GF-D8 (cell line): ENCODE results near the gene TMEM273.

Source experiments
- DNase-seq: peaks from one replicate; lab custom pipeline; 2025; lab: John Stamatoyannopoulos, UW

The TMEM273 gene

DNA sequence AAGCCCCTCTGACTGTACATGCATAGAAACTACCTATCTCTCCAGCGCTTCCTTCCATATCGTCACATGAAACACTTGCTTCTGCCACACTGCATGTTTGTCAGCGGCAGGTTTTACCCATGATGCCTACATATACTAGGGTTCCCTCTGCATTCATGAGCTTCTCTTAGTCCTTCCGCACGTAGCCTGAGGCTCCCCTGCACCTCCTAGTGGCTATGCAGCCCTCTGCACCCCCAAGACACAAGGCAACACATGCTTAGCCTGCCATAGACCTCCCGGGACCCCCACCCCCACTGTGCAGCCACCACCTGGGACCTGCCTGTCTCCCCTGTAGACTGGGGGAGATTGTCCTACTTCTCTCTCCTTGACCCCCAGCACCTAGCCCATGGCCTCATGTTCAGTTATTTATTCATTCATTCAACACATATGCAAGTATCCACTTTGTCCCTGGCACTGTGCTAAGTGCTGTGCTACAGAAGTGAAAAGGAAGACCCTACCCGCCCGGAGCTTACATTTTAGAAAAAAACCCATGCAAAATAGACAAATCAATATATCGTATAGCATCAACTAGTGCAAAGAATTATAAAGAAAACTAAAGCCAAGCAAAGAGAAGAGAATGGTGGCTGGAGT, 23.5 kb downstream of the TMEM273 start:
- no peak for DNase-seq

DNA sequence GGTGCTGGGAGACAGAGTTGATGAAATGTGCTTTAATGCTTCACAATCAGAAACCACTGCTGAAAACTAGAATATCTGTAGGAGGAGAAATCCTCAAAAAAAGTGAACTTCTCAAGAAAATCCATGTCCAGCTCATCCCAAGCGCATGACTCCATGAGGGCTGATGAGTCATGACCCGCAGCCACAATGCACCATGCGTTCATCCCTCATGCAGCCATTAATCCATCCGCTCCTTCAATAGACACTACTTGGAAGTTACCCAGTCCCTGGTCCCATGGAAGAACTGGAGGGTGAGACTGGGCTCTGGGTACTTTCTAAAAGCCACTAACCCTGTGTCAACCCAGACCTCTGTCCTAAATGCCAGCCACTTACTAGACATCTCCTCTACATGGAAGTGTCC, 24.4 kb downstream of the TMEM273 start:
- DNase-seq: no peak

DNA sequence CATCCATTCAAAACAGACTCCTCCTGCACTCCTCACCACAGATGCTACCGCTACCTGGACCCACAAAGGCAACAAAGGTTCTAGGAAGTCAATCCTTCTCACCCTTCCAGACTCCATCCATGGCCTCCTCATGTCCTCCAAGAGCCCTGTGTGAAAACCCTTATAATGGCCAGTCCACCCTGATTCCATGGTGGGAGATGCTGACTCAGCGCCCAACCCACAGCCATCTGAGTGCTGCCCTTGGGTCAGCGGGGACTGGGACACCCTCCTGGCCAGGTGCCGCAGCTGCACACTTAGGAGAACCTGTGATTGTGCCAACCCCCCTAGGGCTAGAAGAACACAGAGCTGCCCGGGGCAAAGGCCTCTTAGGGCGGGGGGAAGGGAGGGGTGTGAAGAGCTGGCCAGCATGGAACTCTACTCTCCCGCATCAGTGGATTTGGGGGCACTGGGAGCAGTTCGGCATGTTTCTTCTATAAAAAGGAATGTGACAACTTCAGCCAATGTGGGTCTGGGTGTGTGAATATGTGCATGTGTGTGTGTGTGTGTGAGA, 25.4 kb downstream of the TMEM273 start:
- no peak for DNase-seq

DNA sequence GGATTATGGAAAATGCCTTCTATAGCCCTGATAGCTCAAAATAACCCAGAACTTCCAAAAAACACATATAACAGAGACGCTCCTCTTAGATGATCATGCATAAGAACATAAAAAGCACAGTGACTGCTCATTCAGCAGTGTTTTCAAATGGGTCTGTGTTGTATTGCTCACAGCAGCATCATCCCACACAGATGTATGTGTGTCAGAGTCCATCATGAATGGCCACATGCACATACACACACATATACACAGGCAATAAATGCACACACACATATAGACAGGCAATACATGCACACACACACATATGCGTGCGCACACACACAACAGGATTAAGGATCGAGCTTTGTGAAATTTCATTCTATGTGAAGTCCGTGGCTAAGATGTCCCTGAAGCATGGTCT, 26.1 kb downstream of the TMEM273 start:
- no peak for DNase-seq

DNA sequence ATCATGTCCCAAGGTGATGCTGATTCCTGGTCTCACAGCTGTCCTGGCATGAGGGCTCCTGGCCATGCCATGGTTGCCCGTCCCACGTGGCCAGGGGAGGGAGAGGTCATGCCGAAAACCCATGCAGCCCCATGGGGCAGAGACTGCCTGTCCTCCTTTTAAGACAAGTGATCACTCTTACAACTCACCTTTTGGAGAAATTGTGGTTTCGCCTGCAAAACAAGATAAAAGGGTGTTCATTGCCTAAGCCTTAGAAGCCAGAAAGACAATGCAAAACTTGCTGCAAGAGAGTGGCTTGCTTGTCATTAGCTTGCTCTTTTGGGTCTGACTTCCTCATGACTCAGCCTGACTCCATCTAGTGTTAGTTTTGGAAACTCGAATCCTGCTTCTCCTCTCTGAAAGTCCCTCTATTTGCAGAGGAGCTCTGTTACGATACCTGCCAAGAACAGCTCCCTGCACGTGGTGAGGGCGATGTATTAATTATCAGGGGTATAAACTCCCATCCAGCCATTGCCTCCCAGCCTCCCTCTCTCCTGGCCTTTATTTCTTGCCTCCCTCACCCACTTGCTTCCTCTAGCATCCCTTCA, 26.7 kb downstream of the TMEM273 start:
- DNase-seq: no peak

DNA sequence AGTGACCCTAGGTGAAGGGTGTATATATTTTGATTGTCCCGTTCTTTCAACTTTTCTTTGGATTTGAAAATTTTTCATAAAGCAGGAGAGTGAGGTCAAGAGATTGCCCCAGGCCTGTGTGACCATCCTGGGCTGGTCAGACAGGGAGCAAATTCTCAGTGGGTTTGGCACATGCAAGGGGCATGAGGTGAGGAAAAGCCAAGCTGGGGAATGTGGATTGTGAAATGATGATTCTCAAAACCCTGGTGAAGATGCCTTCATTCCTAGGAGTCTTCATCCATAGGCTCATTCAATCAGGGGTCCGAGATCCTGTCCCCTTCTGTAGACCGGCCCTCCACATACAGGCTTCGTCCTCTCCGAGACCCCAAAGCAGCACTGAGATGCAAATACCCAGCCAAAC, 27.4 kb downstream of the TMEM273 start:
- no peak for DNase-seq

DNA sequence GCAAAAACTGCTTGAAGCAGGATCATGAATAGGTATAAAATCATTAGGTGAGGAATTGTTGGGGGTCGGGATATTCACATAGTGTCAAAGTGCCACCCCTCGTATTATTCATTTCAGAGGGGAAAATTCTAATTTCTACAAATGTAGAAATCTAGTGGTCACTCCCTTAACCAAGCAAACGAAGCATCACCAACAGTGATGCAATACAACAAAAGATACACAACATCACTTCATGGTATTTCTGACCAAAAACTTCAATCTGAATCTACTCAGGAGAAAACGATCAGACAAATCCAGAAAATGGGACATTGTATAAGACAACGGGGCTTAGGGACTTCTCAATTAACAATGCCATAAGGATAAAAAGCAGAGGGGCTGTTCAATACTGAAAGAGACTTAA, 28.1 kb downstream of the TMEM273 start:
- DNase-seq: no peak

DNA sequence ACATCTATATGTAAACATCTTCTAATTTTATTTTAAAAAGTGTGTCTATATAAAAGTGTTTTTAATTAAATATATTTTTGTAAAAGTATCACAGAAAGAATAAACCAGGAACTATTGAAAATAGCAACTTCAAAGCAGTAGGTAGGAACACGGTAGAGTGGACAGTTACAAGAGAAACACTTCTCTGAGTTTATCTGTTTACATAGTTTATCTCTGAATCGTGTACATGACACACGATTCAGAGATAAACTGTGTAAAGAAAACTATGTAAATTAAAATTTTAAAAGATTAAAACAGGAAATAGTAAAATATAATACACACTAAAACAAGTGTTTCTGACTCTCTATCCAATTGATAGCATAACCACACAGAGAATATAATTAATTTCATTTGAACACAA, 29.3 kb downstream of the TMEM273 start:
- DNase-seq: no peak

DNA sequence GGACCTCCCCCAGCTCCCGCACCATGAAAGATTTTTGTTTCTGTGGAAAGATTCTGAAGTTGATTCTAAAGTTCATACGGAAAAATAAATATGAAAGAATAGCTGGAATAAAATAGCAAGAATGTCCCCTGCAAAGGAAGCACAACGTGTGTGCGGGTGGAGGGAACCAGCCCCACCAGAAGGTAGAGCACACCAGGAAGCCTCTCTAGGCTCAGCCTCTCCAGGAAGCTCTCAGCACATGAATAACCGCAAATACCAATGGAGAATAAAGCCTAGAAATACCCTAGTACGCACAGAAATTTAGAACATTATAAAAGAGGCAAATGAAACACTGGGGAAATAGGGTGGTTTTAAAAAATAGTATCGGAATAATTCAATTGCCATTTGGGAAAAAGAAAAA, 29.8 kb downstream of the TMEM273 start:
- DNase-seq: no peak

DNA sequence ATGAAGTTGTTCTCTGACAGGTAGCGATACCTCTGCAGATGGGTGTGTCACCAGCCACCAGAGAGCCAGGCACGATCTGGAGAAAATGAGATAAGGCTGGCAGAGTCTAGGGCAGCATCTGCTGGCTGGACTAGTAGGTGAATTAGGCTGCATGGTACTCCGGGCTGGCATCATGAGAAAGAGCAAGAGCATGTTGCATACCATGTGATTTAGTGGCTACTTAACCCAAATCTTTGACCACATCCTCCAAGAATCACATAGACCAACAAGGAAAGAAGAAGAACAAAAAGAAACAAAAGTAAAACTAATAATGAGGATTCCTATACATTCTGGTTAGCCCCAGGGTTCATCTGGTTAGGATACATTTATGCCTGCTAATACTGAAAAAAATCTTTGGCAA, 31.0 kb downstream of the TMEM273 start:
- no peak for DNase-seq

DNA sequence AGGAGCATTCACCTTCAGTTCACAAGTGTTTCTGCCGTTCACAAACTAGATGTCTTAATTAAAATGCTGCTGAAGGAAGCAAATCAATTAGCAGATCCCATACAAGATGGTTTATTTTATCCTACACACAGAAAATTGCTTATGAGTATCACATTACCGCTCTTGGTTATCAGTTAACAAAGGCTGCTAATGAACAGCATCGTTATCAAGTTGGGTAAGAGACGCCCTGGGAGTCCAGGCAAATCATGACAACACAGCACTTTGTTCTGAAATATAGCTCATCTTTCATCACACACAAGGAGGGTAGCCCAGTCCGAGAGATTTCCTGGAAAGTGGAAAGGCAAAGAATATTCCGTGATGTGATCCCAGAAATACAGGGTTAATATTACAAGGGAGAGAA, 33.5 kb downstream of the TMEM273 start:
- no peak for DNase-seq

DNA sequence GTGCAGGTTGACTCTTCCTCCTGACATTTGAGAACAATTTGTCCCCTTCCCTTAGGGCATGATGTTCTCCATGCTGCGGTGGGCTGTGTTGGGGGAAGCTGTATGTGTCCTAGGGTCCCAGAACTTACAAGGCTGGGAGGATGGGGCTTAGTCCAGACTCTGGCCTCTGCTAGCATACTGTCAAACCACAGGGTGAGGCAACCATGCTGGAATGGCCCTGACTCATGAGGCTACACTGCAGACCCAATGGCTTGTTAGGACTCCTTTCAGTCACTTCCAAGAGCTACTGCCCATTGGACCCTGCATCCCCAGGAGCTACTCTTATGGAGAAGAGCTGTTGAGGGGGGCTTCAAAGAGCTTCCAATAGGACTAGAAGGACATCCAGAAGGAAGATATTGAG, 34.2 kb downstream of the TMEM273 start:
- DNase-seq: no peak

DNA sequence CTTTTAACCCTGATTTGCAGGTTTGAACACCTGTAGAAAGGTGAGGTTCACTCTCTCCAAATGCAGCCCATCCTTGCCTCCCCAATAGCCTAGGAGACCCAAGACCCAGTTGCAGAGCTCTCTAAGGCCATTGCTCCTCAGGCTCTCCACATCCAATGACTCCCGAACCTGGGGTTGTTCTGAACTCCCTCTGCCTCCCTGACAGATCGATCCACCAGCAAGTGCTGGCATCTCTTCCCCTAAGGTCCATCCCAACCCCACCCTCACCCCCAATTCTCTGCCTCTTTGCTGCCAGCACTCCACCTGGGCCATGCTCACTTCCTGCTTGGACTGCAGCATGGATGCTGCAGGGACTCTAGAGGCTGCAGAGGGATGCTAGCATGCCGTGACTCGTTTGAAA, 35.1 kb downstream of the TMEM273 start:
- DNase-seq: no peak

DNA sequence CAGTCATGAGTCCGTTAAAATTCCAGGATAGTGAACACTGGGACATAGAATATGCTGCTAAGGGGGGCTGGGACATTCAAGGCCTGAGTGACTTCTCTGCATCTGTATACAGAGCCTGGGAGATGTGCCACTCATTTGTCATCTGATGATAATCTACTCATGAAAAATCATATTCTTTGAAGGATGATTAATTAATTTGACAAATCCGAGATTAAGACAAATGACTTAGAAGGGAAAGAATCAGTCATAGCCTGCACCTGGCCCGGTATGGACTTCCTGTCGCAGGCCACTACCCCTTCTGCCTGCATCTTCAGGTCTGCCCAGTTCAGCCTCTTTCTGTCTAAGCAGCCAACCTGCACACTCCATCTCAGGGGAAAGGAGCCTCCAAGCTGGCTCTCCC, 35.5 kb downstream of the TMEM273 start:
- no peak for DNase-seq

DNA sequence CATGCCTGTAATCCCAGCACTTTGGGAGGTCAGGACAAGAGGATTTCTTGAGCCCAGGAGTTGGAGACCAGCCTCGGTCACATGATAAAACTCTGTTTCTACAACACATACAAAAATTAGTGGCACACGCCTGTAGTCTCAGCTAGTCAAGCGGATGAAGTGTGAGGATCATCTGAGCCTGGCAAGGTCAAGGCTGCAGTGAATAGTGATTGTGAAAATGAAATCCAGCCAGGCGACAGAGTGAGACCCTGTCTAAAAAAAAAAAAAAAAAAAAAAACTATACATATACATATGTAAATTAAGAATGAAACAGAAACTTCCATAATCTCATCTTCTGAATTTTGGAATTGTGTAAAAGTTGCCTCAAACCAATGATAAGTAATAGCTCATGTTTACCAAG, 36.2 kb downstream of the TMEM273 start:
- DNase-seq: no peak

DNA sequence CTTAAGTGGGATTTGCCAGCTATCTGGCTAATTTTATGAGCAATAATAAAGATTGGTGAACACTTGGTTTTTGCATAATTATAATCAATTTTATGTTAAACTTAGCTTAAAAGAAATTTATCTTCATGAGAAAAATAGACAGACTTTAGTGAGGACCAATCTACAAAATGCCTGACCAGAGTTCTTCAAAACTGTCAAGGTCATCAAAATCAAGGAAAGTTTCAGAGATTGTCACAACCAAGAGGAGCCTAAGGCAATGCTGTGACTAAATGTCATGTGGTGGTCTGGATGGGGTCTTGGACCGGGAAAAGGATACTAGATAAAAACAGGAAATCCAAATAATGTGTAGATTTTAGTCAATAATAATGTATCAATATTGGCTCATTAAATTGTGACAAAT, 36.7 kb downstream of the TMEM273 start:
- DNase-seq: no peak

DNA sequence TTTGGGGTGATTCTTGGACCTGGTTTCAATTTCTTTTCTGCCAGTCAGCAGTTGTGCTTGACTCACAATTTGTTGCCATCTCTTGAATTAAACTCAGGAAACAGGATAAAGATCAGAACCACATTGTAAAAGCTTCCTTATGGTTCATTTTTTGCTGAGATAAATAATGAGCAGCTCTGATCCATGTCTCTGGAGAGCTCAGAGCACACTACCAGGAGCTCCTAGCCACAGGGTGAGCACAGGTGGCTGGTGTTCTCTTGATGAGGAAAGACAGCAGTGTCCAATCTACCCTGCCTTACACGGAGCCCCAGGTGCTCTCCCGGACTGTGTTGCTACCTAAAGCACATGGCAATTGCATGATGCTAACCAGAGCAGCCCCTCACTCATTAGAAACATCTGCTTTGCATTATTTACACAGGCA, 37.2 kb downstream of the TMEM273 start:
- DNase-seq: peak; percentile 1

DNA sequence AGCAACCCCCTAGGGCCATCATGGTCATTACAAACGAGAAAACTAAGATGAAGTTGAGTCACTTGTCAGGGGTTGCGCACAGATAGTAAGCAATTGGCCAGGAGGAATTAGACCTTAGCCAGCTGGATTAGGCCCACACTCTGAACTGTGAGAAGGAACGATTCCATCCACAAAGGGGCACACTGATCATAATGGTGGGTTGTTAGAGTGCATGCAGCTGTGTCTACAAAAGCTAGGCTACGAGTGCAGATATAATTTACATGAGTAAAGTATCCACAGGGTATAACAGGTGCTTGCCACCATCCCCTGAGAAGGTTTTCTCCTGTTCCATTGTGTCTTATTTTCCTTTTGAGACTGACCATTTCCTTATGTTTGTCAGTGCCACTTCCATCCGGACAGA, 37.8 kb downstream of the TMEM273 start:
- DNase-seq: no peak

DNA sequence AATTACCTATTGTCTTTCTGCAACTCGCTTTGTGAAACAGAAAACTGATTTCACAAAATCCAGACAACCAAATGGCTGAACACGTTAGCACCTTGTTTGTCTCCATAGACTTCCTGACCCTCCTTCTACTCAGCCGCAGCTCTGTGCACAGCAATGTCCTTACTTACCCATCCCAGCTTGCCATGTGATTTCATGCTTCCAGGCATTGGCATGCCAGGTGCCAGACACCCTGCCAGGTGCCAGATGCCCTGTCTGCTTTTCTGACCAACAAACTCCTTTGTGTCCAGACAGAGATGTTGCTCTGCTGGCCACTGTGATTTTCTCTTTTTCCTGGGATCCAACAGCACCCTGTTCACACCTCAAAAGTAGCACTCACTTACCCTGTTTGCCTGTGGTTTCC, 38.3 kb downstream of the TMEM273 start:
- DNase-seq: no peak

DNA sequence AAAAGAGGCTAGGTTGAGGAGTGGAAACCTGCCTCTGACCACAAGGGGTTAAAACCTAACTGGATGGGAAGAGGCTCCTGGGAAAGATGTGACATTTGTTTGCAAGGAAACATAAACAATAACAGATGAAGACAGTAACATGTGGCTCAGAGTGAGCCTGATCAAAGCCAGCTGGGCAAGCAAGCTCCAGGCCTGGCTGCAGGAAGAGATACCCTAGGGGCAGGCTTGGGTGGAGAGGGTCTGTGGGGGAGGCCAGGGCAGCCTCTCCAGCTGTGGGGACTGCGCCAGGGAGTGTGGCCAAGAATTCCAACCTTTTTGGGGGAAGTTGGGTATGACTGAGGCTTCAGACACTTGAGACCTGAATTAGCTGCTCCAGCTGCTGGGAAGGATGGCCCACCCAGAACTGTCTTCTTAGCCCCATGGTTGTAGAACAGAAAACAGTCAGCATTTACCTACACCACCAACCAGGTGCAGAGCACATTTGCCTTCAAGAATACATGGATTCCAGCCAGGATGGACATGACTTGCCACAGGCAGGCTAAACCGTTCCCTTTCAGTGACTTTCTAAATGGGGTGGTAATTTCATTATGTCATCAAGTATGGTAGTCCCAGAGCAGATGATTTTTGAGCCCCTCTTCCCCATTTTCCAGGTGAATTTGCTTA, 44.0 kb downstream of the TMEM273 start:
- no peak for DNase-seq

DNA sequence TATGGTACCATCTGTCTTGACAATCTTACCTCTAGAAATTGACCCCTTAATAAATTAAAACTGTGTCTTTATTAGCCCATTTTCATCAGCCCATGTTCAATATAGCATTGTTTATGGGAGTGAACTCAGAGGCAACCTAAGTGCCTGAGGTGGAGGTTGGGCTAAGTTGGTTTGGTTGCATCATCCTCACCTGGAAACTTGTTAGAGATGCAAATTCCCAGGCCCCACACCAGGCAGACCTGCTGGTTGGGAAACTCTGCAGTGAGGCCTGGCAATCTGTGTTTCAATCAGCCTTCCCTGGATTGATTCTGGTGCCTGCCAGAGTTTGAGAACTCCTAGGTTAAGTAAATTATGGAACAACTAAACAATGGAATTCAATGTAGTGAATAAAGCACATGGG, 44.9 kb downstream of the TMEM273 start:
- no peak for DNase-seq

DNA sequence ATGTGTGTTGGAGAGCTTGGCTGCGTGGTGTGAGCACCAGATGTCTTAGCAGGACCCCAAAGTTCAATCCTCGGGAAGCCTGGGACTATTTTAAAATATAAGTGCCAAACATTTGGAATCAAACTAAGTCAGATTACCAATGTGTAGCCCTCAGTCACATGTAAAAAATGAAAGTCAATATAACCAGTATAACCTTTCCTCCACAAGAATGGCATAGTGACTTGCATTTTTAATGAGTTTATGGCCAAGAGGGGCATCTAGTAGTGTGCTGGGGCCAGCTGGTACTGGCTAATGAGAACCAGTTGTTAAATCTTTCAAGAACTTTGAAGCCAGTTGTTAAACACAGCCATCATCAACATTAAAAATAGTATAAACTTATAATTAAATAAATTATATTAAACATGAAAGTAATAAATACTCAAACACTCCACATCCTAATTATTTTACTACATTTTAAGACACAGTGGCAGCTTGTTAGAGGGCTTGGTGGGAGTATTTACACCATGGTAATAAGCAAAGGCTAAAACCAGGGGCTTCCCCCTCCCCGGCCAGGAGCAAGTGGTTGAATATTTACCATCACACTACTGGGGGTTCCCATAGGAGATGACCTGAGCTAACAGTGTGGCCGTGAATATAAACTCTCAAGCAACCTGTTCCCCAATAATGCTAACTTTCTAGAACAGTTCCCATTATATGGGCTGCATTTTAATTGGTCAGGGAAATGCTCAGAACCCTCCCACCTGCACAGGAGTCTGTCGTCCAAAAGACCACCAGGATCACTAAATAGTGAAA, 46.5 kb downstream of the TMEM273 start:
- no peak for DNase-seq
